ENCODE results near the gene ATP6V0D1. TPM values are rescaled to one million over a fixed set of nuclear protein-coding genes. Genes with fewer than 3 reads are reported as not detected.

Gene ATP6V0D1
- polyA plus RNA-seq, 2 of the 4 experiments (the other 2 are of a cell fraction) = 45.7 to 103 TPM

- POLR2A ChIA-PET = no interaction called here
- DNase-seq (ENCODE audit: low read depth in 1 of 2, low spot score in 1 of 2) = no peak
These were observed 66.7 kb downstream of the ATP6V0D1 start for GRCh38 chr16:67413978-67414911.

DNA sequence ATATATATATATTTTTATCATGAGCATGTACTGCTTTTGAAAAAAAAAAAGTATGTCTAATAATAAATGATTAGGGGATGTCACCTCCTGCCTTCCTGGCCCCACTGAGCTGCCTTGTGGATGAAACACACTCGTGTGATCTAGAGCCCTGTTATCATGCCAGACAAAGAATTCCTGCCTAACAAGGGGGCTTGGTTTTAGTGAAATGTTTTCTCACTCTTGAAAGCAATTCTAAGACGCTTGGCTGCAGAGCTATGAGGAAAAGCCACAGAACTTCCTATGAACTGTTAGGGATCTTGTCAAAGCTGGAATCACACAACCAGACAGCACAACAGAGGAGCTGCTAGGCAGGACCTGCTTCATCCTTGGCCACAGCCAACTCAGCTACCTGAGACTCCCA lies 68.7 kb downstream of the ATP6V0D1 start:
- ATAC-seq (no peak), DNase-seq (ENCODE audit: low read depth in 1 of 2, low spot score in 1 of 2) (no peak), FAIRE-seq (no peak)
- POLR2A ChIA-PET = no interaction called here
- Histone ChIP-seq H3K4me1 (peaks cover 10% of the 10 kb centered on the region; the same call in 2 of the 3 replicates), H3K4me2 (no peak overlapping the region), H3K27ac (no peak overlapping the region), H3K9me3 (no peaks in the 10 kb centered on the region), H3K4me3 (no peak overlapping the region)
- CTCF ChIA-PET = interaction anchor here (0.7 to 3.7 kb wide), 9 partner anchors 12 to 85 kb away, joined by 3 to 28 read pairs (median 5); partner anchors contain the start of genes ATP6V0D1 and TPPP3
- no peak for TF ChIP-seq FOSB (CRISPR knock-in tag; IDR thresholded peaks at IDR 0.05)
- TF ChIP-seq MAFK (IDR thresholded peaks at IDR 0.05; ENCODE audit: partially characterized antibody) = no peak
- no peak for TF ChIP-seq NR3C1 (IDR thresholded peaks at IDR 0.05)
- no peak for TF ChIP-seq KDM5A (IDR thresholded peaks at IDR 0.05)
- no peak for TF ChIP-seq CBX8 (IDR thresholded peaks at IDR 0.05)
- TF ChIP-seq ESRRA (IDR thresholded peaks at IDR 0.05; ENCODE audit: borderline replicate concordance, low read length) = no peak
- TF ChIP-seq MYC (IDR thresholded peaks at IDR 0.05; ENCODE audit: borderline replicate concordance, low read length) = no peak
- TF ChIP-seq POLR2A (IDR thresholded peaks at IDR 0.05; ENCODE audit: low read length) = no peak
- TF ChIP-seq, protein P1, sequence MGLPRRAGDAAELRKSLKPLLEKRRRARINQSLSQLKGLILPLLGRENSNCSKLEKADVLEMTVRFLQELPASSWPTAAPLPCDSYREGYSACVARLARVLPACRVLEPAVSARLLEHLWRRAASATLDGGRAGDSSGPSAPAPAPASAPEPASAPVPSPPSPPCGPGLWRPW (IDR thresholded peaks at IDR 0.05) = no peak
- WGBS (ENCODE audit: missing lambda C conversion rate) = 72% methylated on average over 2 of the region's 2 CpGs

More at GRCh38 chr16:67413978-67414911, 66.7 kb downstream of the ATP6V0D1 start:
- TF ChIP-seq HOXB13 (CRISPR knock-in tag; IDR thresholded peaks at IDR 0.05; ENCODE audit: low read depth) (no peak), CBX2 (IDR thresholded peaks at IDR 0.05; ENCODE audit: borderline replicate concordance, low read depth) (no peak), RCOR1 (IDR thresholded peaks at IDR 0.05; ENCODE audit: low read depth, low read length) (no peak), ESRRA (IDR thresholded peaks at IDR 0.05; ENCODE audit: borderline replicate concordance, low read length) (no peak)
- TF ChIP-seq, protein P2, sequence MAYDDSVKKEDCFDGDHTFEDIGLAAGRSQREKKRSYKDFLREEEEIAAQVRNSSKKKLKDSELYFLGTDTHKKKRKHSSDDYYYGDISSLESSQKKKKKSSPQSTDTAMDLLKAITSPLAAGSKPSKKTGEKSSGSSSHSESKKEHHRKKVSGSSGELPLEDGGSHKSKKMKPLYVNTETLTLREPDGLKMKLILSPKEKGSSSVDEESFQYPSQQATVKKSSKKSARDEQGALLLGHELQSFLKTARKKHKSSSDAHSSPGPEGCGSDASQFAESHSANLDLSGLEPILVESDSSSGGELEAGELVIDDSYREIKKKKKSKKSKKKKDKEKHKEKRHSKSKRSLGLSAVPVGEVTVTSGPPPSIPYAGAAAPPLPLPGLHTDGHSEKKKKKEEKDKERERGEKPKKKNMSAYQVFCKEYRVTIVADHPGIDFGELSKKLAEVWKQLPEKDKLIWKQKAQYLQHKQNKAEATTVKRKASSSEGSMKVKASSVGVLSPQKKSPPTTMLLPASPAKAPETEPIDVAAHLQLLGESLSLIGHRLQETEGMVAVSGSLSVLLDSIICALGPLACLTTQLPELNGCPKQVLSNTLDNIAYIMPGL (CRISPR knock-in tag; IDR thresholded peaks at IDR 0.05; ENCODE audit: borderline replicate concordance) = no peak
- TF ChIP-seq, protein P3, sequence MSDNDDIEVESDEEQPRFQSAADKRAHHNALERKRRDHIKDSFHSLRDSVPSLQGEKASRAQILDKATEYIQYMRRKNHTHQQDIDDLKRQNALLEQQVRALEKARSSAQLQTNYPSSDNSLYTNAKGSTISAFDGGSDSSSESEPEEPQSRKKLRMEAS (IDR thresholded peaks at IDR 0.05) = no peak
- TF ChIP-seq, protein P4, sequence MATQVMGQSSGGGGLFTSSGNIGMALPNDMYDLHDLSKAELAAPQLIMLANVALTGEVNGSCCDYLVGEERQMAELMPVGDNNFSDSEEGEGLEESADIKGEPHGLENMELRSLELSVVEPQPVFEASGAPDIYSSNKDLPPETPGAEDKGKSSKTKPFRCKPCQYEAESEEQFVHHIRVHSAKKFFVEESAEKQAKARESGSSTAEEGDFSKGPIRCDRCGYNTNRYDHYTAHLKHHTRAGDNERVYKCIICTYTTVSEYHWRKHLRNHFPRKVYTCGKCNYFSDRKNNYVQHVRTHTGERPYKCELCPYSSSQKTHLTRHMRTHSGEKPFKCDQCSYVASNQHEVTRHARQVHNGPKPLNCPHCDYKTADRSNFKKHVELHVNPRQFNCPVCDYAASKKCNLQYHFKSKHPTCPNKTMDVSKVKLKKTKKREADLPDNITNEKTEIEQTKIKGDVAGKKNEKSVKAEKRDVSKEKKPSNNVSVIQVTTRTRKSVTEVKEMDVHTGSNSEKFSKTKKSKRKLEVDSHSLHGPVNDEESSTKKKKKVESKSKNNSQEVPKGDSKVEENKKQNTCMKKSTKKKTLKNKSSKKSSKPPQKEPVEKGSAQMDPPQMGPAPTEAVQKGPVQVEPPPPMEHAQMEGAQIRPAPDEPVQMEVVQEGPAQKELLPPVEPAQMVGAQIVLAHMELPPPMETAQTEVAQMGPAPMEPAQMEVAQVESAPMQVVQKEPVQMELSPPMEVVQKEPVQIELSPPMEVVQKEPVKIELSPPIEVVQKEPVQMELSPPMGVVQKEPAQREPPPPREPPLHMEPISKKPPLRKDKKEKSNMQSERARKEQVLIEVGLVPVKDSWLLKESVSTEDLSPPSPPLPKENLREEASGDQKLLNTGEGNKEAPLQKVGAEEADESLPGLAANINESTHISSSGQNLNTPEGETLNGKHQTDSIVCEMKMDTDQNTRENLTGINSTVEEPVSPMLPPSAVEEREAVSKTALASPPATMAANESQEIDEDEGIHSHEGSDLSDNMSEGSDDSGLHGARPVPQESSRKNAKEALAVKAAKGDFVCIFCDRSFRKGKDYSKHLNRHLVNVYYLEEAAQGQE (IDR thresholded peaks at IDR 0.05) = no peak
- TF ChIP-seq, protein P5, sequence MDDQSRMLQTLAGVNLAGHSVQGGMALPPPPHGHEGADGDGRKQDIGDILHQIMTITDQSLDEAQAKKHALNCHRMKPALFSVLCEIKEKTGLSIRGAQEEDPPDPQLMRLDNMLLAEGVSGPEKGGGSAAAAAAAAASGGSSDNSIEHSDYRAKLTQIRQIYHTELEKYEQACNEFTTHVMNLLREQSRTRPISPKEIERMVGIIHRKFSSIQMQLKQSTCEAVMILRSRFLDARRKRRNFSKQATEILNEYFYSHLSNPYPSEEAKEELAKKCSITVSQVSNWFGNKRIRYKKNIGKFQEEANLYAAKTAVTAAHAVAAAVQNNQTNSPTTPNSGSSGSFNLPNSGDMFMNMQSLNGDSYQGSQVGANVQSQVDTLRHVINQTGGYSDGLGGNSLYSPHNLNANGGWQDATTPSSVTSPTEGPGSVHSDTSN (IDR thresholded peaks at IDR 0.05) = no peak
- H3K27ac ChIP-seq = no peak overlapping the region
- ATAC-seq (no peak), FAIRE-seq (no peak)
- CTCF ChIA-PET = interaction anchor here (0.9 to 3.7 kb wide), 11 partner anchors 8 to 88 kb away, joined by 3 to 28 read pairs (median 4); partner anchors contain the start of genes KCTD19 and LRRC36
- H3K9me3 ChIP-seq = no peaks in the 10 kb centered on the region
- H3K4me2 ChIP-seq = no peak overlapping the region
- peaks cover 10% of the 10 kb centered on the region; the same call in 2 of the 3 replicates for H3K4me1 ChIP-seq
- 82% methylated on average over 6 of the region's 6 CpGs for WGBS (ENCODE audit: missing lambda C conversion rate)
- H3K4me3 ChIP-seq = no peak overlapping the region
